Upper lobe of left lung (tissue), 4 donors: ENCODE results near the gene ZBTB9.

ENCODE experiments used
- POLR2A ChIP-seq, 4 donors: fragments of 450-650 bp; IDR thresholded peaks; one replicate each; pipeline ENCODE4 v1.5.1; 2016 to 2017; ENCODE audit warnings: antibody characterized with exemption in 4 of 4, mild to moderate bottlenecking in 2 of 4
- TF ChIP-seq, protein P1 (sequence below), 6 experiments: fragments of 450-650 bp in 4 of 6; fragments of 200-600 bp in 2 of 6; sonication (generic) in 2 of 6; IDR thresholded peaks; one replicate each; pipeline ENCODE4 v1.5.1; 2016 to 2019; ENCODE audit warnings: antibody characterized with exemption in 6 of 6

DNA sequence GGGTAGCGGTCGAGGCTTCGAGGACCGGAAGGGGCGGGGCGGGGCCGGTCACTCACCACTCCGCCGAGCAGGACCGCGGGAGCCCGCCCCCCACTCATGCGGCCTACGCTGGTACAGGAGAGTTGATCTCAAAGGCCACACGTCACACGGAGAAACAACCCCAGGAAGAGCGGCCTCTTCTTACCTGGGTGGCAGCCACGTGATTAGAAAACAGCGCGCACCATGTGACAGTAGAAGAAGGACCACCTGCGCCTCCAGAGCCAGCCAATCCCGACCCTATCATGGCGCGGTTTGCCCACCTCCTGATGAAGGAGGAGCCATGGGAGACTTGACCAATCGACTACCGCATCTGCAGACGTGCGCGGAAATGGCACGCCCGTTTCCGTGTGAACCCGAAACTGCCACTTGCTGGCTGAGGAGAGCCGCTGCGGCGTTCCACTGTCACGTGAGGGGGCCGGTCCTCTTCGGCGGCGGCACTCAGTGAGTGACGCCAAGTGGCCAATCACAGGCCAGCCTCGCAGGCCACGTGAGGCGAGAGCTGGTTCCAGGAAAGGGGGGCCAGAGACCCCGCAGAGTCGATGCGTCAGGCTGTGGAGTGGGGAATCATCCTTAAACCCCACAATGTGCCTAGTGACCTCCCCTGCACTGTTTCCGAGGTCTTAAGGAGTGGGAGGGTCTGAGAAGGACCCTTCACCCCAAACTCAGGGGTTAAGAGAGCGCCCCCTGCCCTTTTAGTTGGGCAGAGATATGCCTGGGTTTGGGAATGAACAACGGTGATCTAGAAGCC is 36.3 kb upstream of the ZBTB9 start, which contains the start of gene CUTA:
- TF ChIP-seq POLR2A (IDR thresholded peaks at IDR 0.05), result peak in 2 of 4 donors; percentile 76 to 89
- TF ChIP-seq, protein P1, sequence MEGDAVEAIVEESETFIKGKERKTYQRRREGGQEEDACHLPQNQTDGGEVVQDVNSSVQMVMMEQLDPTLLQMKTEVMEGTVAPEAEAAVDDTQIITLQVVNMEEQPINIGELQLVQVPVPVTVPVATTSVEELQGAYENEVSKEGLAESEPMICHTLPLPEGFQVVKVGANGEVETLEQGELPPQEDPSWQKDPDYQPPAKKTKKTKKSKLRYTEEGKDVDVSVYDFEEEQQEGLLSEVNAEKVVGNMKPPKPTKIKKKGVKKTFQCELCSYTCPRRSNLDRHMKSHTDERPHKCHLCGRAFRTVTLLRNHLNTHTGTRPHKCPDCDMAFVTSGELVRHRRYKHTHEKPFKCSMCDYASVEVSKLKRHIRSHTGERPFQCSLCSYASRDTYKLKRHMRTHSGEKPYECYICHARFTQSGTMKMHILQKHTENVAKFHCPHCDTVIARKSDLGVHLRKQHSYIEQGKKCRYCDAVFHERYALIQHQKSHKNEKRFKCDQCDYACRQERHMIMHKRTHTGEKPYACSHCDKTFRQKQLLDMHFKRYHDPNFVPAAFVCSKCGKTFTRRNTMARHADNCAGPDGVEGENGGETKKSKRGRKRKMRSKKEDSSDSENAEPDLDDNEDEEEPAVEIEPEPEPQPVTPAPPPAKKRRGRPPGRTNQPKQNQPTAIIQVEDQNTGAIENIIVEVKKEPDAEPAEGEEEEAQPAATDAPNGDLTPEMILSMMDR (IDR thresholded peaks at IDR 0.05), result peak in 4 of 6 experiments; percentile 31 to 69 (median 44)
